ENCODE results near the gene STX1B. TPM values are rescaled to one million over a fixed set of nuclear protein-coding genes. Genes with fewer than 3 reads are reported as not detected.
A peak's percentile ranks its signal among the peaks of the same experiment; 100 is the strongest.

STX1B gene
- total and polyA plus RNA-seq, 12 donors = 0.17 to 5.3 (median 1.6) TPM; not detected in 2

- no peak overlapping the region for H3K27ac ChIP-seq
- H3K4me3 ChIP-seq = no peak overlapping the region
- DNase-seq = peak in 5 of 7 donors; percentile 60 to 75 (median 63)
- no peaks in the 10 kb centered on the region for H3K36me3 ChIP-seq (replicated peaks in 1 of 2)
- 38 to 46% (median 42%) methylated on average over 16 of the region's 16 CpGs for WGBS, 4 donors
- peaks cover 15 to 17% of the 10 kb centered on the region in 2 donors for H3K4me1 ChIP-seq (replicated peaks in 1 of 2)
- intact Hi-C loops (cut with DNase I) = no loop called here
- no peaks in the 10 kb centered on the region for H3K9me3 ChIP-seq (replicated peaks in 1 of 3)
- no peak for TF ChIP-seq POLR2A (IDR thresholded peaks at IDR 0.05)
- TF ChIP-seq, protein P1, sequence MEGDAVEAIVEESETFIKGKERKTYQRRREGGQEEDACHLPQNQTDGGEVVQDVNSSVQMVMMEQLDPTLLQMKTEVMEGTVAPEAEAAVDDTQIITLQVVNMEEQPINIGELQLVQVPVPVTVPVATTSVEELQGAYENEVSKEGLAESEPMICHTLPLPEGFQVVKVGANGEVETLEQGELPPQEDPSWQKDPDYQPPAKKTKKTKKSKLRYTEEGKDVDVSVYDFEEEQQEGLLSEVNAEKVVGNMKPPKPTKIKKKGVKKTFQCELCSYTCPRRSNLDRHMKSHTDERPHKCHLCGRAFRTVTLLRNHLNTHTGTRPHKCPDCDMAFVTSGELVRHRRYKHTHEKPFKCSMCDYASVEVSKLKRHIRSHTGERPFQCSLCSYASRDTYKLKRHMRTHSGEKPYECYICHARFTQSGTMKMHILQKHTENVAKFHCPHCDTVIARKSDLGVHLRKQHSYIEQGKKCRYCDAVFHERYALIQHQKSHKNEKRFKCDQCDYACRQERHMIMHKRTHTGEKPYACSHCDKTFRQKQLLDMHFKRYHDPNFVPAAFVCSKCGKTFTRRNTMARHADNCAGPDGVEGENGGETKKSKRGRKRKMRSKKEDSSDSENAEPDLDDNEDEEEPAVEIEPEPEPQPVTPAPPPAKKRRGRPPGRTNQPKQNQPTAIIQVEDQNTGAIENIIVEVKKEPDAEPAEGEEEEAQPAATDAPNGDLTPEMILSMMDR (IDR thresholded peaks at IDR 0.05) = no peak
- H3K27me3 ChIP-seq = no peaks in the 10 kb centered on the region
Observed at GRCh38 chr16:31001507-31002249, 8.8 kb downstream of the STX1B start.

- TF ChIP-seq, protein P1 (IDR thresholded peaks at IDR 0.05) = no peak
- TF ChIP-seq POLR2A (IDR thresholded peaks at IDR 0.05) = no peak
- intact Hi-C loops (cut with DNase I) = no loop called here
- no peaks in the 10 kb centered on the region for H3K27me3 ChIP-seq
- no peak overlapping the region for H3K4me3 ChIP-seq
- no peaks in the 10 kb centered on the region for H3K36me3 ChIP-seq (replicated peaks in 1 of 2)
- 90 to 96% (median 93%) methylated on average over 12 to 19 of the region's 19 CpGs for WGBS, 4 donors
- no peaks in the 10 kb centered on the region for H3K9me3 ChIP-seq (replicated peaks in 1 of 3)
- H3K27ac ChIP-seq = no peak overlapping the region
- no peak for DNase-seq
- H3K4me1 ChIP-seq (replicated peaks in 1 of 2) = peaks cover 15 to 21% of the 10 kb centered on the region in 2 donors
Observed at GRCh38 chr16:31000671-31001382, 9.6 kb downstream of the STX1B start.

- peaks cover 15 to 21% of the 10 kb centered on the region in 2 donors for H3K4me1 ChIP-seq (replicated peaks in 1 of 2)
- intact Hi-C loops (cut with DNase I) = no loop called here
- TF ChIP-seq, protein P1 (IDR thresholded peaks at IDR 0.05) = no peak
- TF ChIP-seq POLR2A (IDR thresholded peaks at IDR 0.05) = no peak
- no peak overlapping the region for H3K4me3 ChIP-seq
- 73 to 77% (median 76%) methylated on average over 5 to 6 of the region's 6 CpGs for WGBS, 4 donors
- peak overlapping the region in 3 of 5 donors; percentile 80 to 90 (median 86) for H3K27ac ChIP-seq
- DNase-seq = peak in 1 of 7 donors; percentile 36
- no peaks in the 10 kb centered on the region for H3K9me3 ChIP-seq (replicated peaks in 1 of 3)
- H3K27me3 ChIP-seq = no peaks in the 10 kb centered on the region
- H3K36me3 ChIP-seq (replicated peaks in 1 of 2) = no peaks in the 10 kb centered on the region
Observed at GRCh38 chr16:30998852-30999761, 11.3 kb downstream of the STX1B start.
